GM12891 (cell line): ENCODE data around the gene WFIKKN1.

Experiments used
- POLR2A ChIP-seq: IDR thresholded peaks from 2 replicates; pipeline ENCODE4 v1.6.1; 2011; ENCODE audit warnings: low read depth, low read length, control low read depth
- POLR2AphosphoS5 ChIP-seq: IDR thresholded peaks from 2 replicates; pipeline ENCODE4 v1.6.1; 2011; ENCODE audit warnings: low read depth, low read length, control low read depth
- POU2F2 ChIP-seq: IDR thresholded peaks from 2 replicates; pipeline ENCODE4 v1.6.1; 2011; ENCODE audit warnings: low read depth, mild to moderate bottlenecking, control low read depth, low read length, moderate library complexity
- TAF1 ChIP-seq: IDR thresholded peaks from 2 replicates; pipeline ENCODE4 v1.6.1; 2011; ENCODE audit warnings: low read depth, low read length, control low read depth

GRCh38 chr16:662095-662494 lies 31.3 kb downstream of the WFIKKN1 start:
- TF ChIP-seq POLR2A (no peak), POLR2AphosphoS5 (no peak), POU2F2 (no peak), TAF1 (no peak)
